Right lobe of liver (tissue), 6 donors: ENCODE measurements around the gene LRRC8B. TPM values are rescaled to one million over a fixed set of nuclear protein-coding genes. Genes with fewer than 3 reads are reported as not detected.
A peak's percentile ranks its signal among the peaks of the same experiment; 100 is the strongest.

Source experiments
- ATAC-seq, 4 donors: fragments of 200-7000 bp; cut with Tn5 transposase; one replicate each; pipeline ENCODE4 v1.9.1; 2020; ENCODE audit warnings: mild to moderate bottlenecking in 4 of 4, moderate library complexity in 4 of 4
- DNase-seq, 3 donors: peaks; one replicate each; pipeline ENCODE4 v3.0.0-alpha.2; 2020
- H3K27ac ChIP-seq, 3 donors: fragments of 200-600 bp; one replicate each; pipeline ENCODE4 v1.8.0; 2022
- H3K27me3 ChIP-seq, 2 donors: fragments of 200-600 bp; one replicate each; pipeline ENCODE4 v1.8.0; 2022
- H3K36me3 ChIP-seq, 4 donors: fragments of 200-600 bp; sonication (generic) in 1 of 4; one replicate each; pipeline versions ENCODE4 v1.5.1 to v1.8.0; 2017 to 2022; ENCODE audit warnings: control low read depth in 1 of 4
- H3K4me1 ChIP-seq, 4 donors: fragments of 200-600 bp; sonication (generic) in 1 of 4; one replicate each; pipeline versions ENCODE4 v1.5.1 to v1.8.0; 2017 to 2022; ENCODE audit warnings: control low read depth in 1 of 4
- H3K4me3 ChIP-seq, 3 donors: fragments of 200-600 bp; one replicate each; pipeline ENCODE4 v1.8.0; 2022
- H3K9me3 ChIP-seq, 4 donors: fragments of 200-600 bp; sonication (generic) in 1 of 4; one replicate each; pipeline versions ENCODE4 v1.5.1 to v1.8.0; 2017 to 2022; ENCODE audit warnings: control low read depth in 1 of 4
- CTCF ChIP-seq, 4 donors: fragments of 200-600 bp in 3 of 4; fragments of 450-650 bp in 1 of 4; IDR thresholded peaks; one replicate each; pipeline versions ENCODE4 v1.5.1 to v1.8.0; 2016 to 2022; ENCODE audit warnings: antibody characterized with exemption in 4 of 4, mild to moderate bottlenecking in 2 of 4
- POLR2A ChIP-seq: fragments of 450-650 bp; IDR thresholded peaks from one replicate; pipeline ENCODE4 v1.6.1; 2017; ENCODE audit warnings: antibody characterized with exemption, mild to moderate bottlenecking
- WGBS: methylation state at CpG from one replicate; pipeline ENCODE4 v1.1.6; 2018; ENCODE audit warnings: low coverage, low lambda C conversion rate; ENCODE audit not compliant: insufficient coverage; ENCODE audit errors: missing lambda C conversion rate; 5-methylcytosine and 5-hydroxymethylcytosine counted together
- intact Hi-C, 2 donors: fragments of 100-400 bp; cut with DNase I; formaldehyde crosslinking; loops; one replicate each; pipeline versions ENCODE4 v1.11.2 to v1.14.1; 2022
- total RNA-seq, 6 experiments: library from RNA; depleted of rRNA in 2 of 6; stranded (reverse); fragments of >200 nt in 2 of 6; fragmentation: NEBNext Ultra II Directional in 3 of 6; extraction: Animal tissue kit (Norgen Biotek cat#: 25700) in 3 of 6; gene quantifications; one replicate each; pipeline versions ENCODE4 v1.1.0 to v1.2.4, GENCODE V29; 2016 to 2023
- donor health status: DM: no; HTN: yes; CAD: no.
- donor health status: DM: no; HTN: no; CAD: no.
- donor health status: DM: no; HTN: no; CAD: no.
- donor health status: DM: no; HTN: yes; CAD: no.
- donor health status: DM: no; HTN: yes; CAD: no.

Gene LRRC8B
- total RNA-seq, 6 experiments from 2014 or later: 1.8 to 11.3 (median 4.7) TPM

- TF ChIP-seq POLR2A: no peak
- TF ChIP-seq CTCF (IDR thresholded peaks at IDR 0.05): no peak
- Histone ChIP-seq H3K27me3 (no peaks in the 10 kb centered on the region), H3K9me3 (no peaks in the 10 kb centered on the region), H3K27ac (no peak overlapping the region), H3K36me3 (no peaks in the 10 kb centered on the region), H3K4me1 (no peaks in the 10 kb centered on the region), H3K4me3 (no peak overlapping the region)
- ATAC-seq (no peak), DNase-seq (no peak)
- intact Hi-C loops: no loop called here
- 60% methylated on average over 4 of the region's 4 CpGs for WGBS
Observed at GRCh38 chr1:89641781-89642180, 117.2 kb downstream of the LRRC8B start.

- no peak overlapping the region for H3K4me3 ChIP-seq
- no peaks in the 10 kb centered on the region for H3K27me3 ChIP-seq
- WGBS: 76% methylated on average over 2 of the region's 2 CpGs
- intact Hi-C loops: no loop called here
- no peak overlapping the region for H3K27ac ChIP-seq
- no peaks in the 10 kb centered on the region for H3K36me3 ChIP-seq
- DNase-seq: no peak
- peak in 2 of 4 donors; percentile 30 to 45 for ATAC-seq
- H3K9me3 ChIP-seq: no peaks in the 10 kb centered on the region
- no peak for TF ChIP-seq CTCF (IDR thresholded peaks at IDR 0.05)
- no peak for TF ChIP-seq POLR2A
- no peaks in the 10 kb centered on the region for H3K4me1 ChIP-seq
Observed at GRCh38 chr1:89643577-89643976, 118.9 kb downstream of the LRRC8B start.

- no peaks in the 10 kb centered on the region for H3K4me1 ChIP-seq
- no peak overlapping the region for H3K27ac ChIP-seq
- DNase-seq (no peak), ATAC-seq (no peak)
- no peak for TF ChIP-seq CTCF (IDR thresholded peaks at IDR 0.05)
- TF ChIP-seq POLR2A: no peak
- 78% methylated on average over 5 of the region's 9 CpGs for WGBS
- no peaks in the 10 kb centered on the region for H3K27me3 ChIP-seq
- H3K4me3 ChIP-seq: no peak overlapping the region
- no peaks in the 10 kb centered on the region for H3K9me3 ChIP-seq
- H3K36me3 ChIP-seq: no peaks in the 10 kb centered on the region
- intact Hi-C loops: no loop called here
Observed at GRCh38 chr1:89644119-89644814, 119.6 kb downstream of the LRRC8B start.

GRCh38 chr1:89646259-89646658 lies 121.6 kb downstream of the LRRC8B start:
- 33% methylated on average over 1 of the region's 1 CpG for WGBS
- H3K36me3 ChIP-seq: no peaks in the 10 kb centered on the region
- H3K27ac ChIP-seq: no peak overlapping the region
- TF ChIP-seq CTCF (IDR thresholded peaks at IDR 0.05) (no peak), POLR2A (no peak)
- H3K4me1 ChIP-seq: no peaks in the 10 kb centered on the region
- H3K4me3 ChIP-seq: no peak overlapping the region
- DNase-seq (no peak), ATAC-seq (no peak)
- intact Hi-C loops: no loop called here
- H3K9me3 ChIP-seq: no peaks in the 10 kb centered on the region
- no peaks in the 10 kb centered on the region for H3K27me3 ChIP-seq

Other genes starting within 250 kb of the LRRC8B start
- gene GBP6, start 160.8 kb upstream of the LRRC8B start, total RNA-seq: under 1 TPM in 3 of 6 experiments, not detected in 3; 0.06 to 0.15 (median 0.07) TPM
- gene LRRC8C, start 108.3 kb downstream of the LRRC8B start, total RNA-seq: 1 to 10 TPM in 5 of 6 experiments, under 1 TPM in 1; 0.53 to 2.0 (median 1.2) TPM